NCI-H2107 treated with DMSO at 0.1 percent for 48 hours (cell line): Measurements from ENCODE around the gene KIAA1586.

Experiments
- DNase-seq: peaks from one replicate; lab custom pipeline; 2025; ENCODE audit not compliant: unreplicated experiment; lab: John Stamatoyannopoulos, UW

The KIAA1586 gene

GRCh38 chr6:57102976-57103375 lies 56.5 kb downstream of the KIAA1586 start:
- no peak for DNase-seq

DNA sequence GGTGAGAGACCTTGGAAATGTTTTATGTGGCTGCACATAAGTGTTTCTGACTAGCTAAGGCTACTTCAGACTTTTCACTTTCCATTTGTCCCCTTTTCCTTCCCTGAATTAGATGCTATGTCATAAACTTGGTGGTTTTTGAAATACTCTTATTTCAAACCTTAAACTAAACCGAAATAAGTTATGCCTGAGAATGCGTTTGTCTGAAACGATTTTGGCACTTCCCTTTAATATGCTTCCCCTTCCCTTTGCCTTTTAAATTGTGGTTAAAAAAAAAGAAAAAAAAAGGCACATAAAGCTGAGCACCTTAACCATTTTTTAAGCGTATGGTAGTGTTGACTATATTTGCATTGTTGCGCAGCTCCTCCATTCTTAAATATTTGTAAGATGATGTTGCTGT lies 57.8 kb downstream of the KIAA1586 start:
- no peak for DNase-seq
